Gastrocnemius medialis (tissue), 4 donors: ENCODE results near the gene EHMT2. TPM values are rescaled to one million over a fixed set of nuclear protein-coding genes. Genes with fewer than 3 reads are reported as not detected.
A peak's percentile ranks its signal among the peaks of the same experiment; 100 is the strongest.

Source experiments
- ATAC-seq, 2 donors: fragments of 150-250 bp; one replicate each; pipeline ENCODE4 v1.9.1; 2016
- DNase-seq, 2 donors: peaks; one replicate each; pipeline ENCODE4 v3.0.0-alpha.2; 2019
- H3K27ac ChIP-seq, 4 donors: fragments of 200-600 bp; sonication (generic); 1 replicate in 1 of 4; 2 replicates in 3 of 4; pipeline ENCODE4 v1.5.1; 2016 to 2018; ENCODE audit warnings: mild to moderate bottlenecking in 2 of 4, moderate library complexity in 1 of 4
- H3K27me3 ChIP-seq, 3 donors: fragments of 200-600 bp; sonication (generic) in 2 of 3; 1 replicate in 1 of 3; 2 replicates in 2 of 3; pipeline versions ENCODE4 v1.5.1 to v1.6.0; 2016 to 2019; ENCODE audit warnings: mild to moderate bottlenecking in 1 of 3, moderate library complexity in 1 of 3
- H3K36me3 ChIP-seq, 2 donors: fragments of 200-600 bp; sonication (generic) in 1 of 2; one replicate each; pipeline ENCODE4 v1.5.1; 2017 to 2018
- H3K4me1 ChIP-seq, 2 donors: fragments of 200-600 bp; sonication (generic) in 1 of 2; one replicate each; pipeline ENCODE4 v1.5.1; 2016 to 2017; ENCODE audit warnings: mild to moderate bottlenecking in 2 of 2
- H3K4me3 ChIP-seq, 4 donors: fragments of 200-600 bp; sonication (generic) in 3 of 4; 1 replicate in 1 of 4; 2 replicates in 3 of 4; pipeline ENCODE4 v1.5.1; 2016 to 2019; ENCODE audit warnings: mild to moderate bottlenecking in 2 of 4
- H3K9me3 ChIP-seq, 3 donors: fragments of 200-600 bp; sonication (generic) in 2 of 3; 1 replicate in 1 of 3; 2 replicates in 2 of 3; pipeline ENCODE4 v1.5.1; 2016 to 2019
- CTCF ChIP-seq, 5 experiments: fragments of 450-650 bp in 3 of 5; fragments of 200-600 bp in 2 of 5; sonication (generic) in 2 of 5; IDR thresholded peaks in 4 of 5; conservative IDR thresholded peaks in 1 of 5; 1 replicate in 4 of 5; 2 replicates in 1 of 5; pipeline ENCODE4 v1.5.1; 2016 to 2019; ENCODE audit warnings: antibody characterized with exemption in 5 of 5, mild to moderate bottlenecking in 3 of 5, moderate library complexity in 3 of 5
- POLR2A ChIP-seq, 2 donors: fragments of 450-650 bp; IDR thresholded peaks; one replicate each; pipeline ENCODE4 v1.6.1; 2017; ENCODE audit warnings: antibody characterized with exemption in 2 of 2, mild to moderate bottlenecking in 2 of 2, moderate library complexity in 2 of 2
- in situ Hi-C, 4 donors: fragments of 200-750 bp; cut with MboI; loops; one replicate each; pipeline versions ENCODE4 v1.15.0 to v1.8.0; 2017; ENCODE audit warnings: low sequenced_read_pairs in 4 of 4
- intact Hi-C: fragments of 100-400 bp; cut with DNase I; formaldehyde crosslinking; loops from one replicate; pipeline ENCODE4 v1.15.1; 2023; ENCODE audit warnings: low total_unique reads
- total RNA-seq, 4 donors: library from RNA; depleted of rRNA; stranded (reverse); fragments of >200 nt; gene quantifications; one replicate each; pipeline versions ENCODE4 v1.1.0 to v1.2.3, GENCODE V29; 2016

Gene EHMT2
- total RNA-seq, 4 donors from 2014 or later: 8.4 to 17.5 (median 13.0) TPM

GRCh38 chr6:31905041-31905440, 7.5 kb upstream of the EHMT2 start:
- Histone ChIP-seq H3K9me3 (no peaks in the 10 kb centered on the region), H3K4me1 (peaks cover 7 to 13% of the 10 kb centered on the region in 2 donors), H3K36me3 (no peaks in the 10 kb centered on the region), H3K4me3 (no peak overlapping the region), H3K27ac (no peak overlapping the region), H3K27me3 (no peaks in the 10 kb centered on the region)
- TF ChIP-seq POLR2A (IDR thresholded peaks at IDR 0.05): no peak
- TF ChIP-seq CTCF (IDR thresholded peaks at IDR 0.05 in 4 of 5, conservative IDR thresholded peaks at IDR 0.05 in 1 of 5): no peak
- no peak for ATAC-seq
- DNase-seq: no peak
- intact Hi-C loops: no loop called here
- in situ Hi-C loops: loop anchor here in 2 of 4 donors (10.0 kb wide), 1 partner anchor 50 kb away; the partner anchor contains the start of genes NELFE (in 2 of the 2) and SKIC2 (in 2 of the 2)

GRCh38 chr6:31903957-31904356, 6.5 kb upstream of the EHMT2 start:
- no peaks in the 10 kb centered on the region for H3K9me3 ChIP-seq
- intact Hi-C loops: loop anchor here (2.0 to 5.0 kb wide), 2 partner anchors 55 to 273 kb away; partner anchors contain the start of genes AGPAT1, NELFE, RNF5 and SKIC2
- in situ Hi-C loops: loop anchor here in 2 of 4 donors (10.0 kb wide), 1 partner anchor 51 kb away; the partner anchor contains the start of genes NELFE (in 2 of the 2) and SKIC2 (in 2 of the 2)
- TF ChIP-seq CTCF (IDR thresholded peaks at IDR 0.05 in 4 of 5, conservative IDR thresholded peaks at IDR 0.05 in 1 of 5) (no peak), POLR2A (IDR thresholded peaks at IDR 0.05) (no peak)
- no peaks in the 10 kb centered on the region for H3K36me3 ChIP-seq
- ATAC-seq (no peak), DNase-seq (no peak)
- H3K4me3 ChIP-seq: no peak overlapping the region
- H3K27ac ChIP-seq: no peak overlapping the region
- H3K4me1 ChIP-seq: peaks cover 9 to 13% of the 10 kb centered on the region in 2 donors
- no peaks in the 10 kb centered on the region for H3K27me3 ChIP-seq

- peak within 1 kb of the TSS; percentile 78 to 89 (median 86) for H3K27ac ChIP-seq
- in situ Hi-C loops: loop anchor here in 2 of 4 donors (10.0 kb wide), 1 partner anchor 53 kb away; the partner anchor contains the start of genes NELFE (in 2 of the 2) and SKIC2 (in 2 of the 2)
- peaks cover 15 to 19% of the 10 kb centered on the region in 2 donors for H3K4me1 ChIP-seq
- no peaks in the 10 kb centered on the region for H3K36me3 ChIP-seq
- intact Hi-C loops: loop anchor here (2.0 to 5.0 kb wide), 2 partner anchors 57 to 275 kb away; partner anchors contain the start of genes AGPAT1, NELFE, RNF5 and SKIC2
- peak; percentile 58 to 65 for ATAC-seq
- DNase-seq: peak; percentile 78 to 82
- TF ChIP-seq POLR2A (IDR thresholded peaks at IDR 0.05): peak; percentile 22 to 33
- peak in 1 of 5 experiments; percentile 20 for TF ChIP-seq CTCF (IDR thresholded peaks at IDR 0.05 in 4 of 5, conservative IDR thresholded peaks at IDR 0.05 in 1 of 5)
- no peaks in the 10 kb centered on the region for H3K27me3 ChIP-seq
- H3K4me3 ChIP-seq: peak within 1 kb of the TSS; percentile 56 to 93 (median 80)
- no peaks in the 10 kb centered on the region for H3K9me3 ChIP-seq
Measured at GRCh38 chr6:31901953-31902643, 4.6 kb upstream of the EHMT2 start, which contains the start of gene ZBTB12. Gene ZBTB12, minus strand, starts transcription at chr6:31902086. Its CDS starts 781 bp downstream, at chr6:31901305.

GRCh38 chr6:31901415-31901952, 4.0 kb upstream of the EHMT2 start:
- in situ Hi-C loops (loop anchor here in 2 of 4 donors (10.0 kb wide), 1 partner anchor 53 kb away; the partner anchor contains the start of genes NELFE (in 2 of the 2) and SKIC2 (in 2 of the 2)), intact Hi-C loops (loop anchor here (5.0 kb wide), 1 partner anchor 276 kb away; the partner anchor contains the start of genes AGPAT1 and RNF5)
- Histone ChIP-seq H3K4me3 (peak overlapping the region; percentile 56 to 93 (median 80)), H3K36me3 (no peaks in the 10 kb centered on the region), H3K27me3 (no peaks in the 10 kb centered on the region), H3K27ac (peak overlapping the region; percentile 78 to 89 (median 86)), H3K4me1 (peaks cover 20 to 25% of the 10 kb centered on the region in 2 donors), H3K9me3 (no peaks in the 10 kb centered on the region)
- DNase-seq: peak; percentile 32 to 58
- TF ChIP-seq POLR2A (IDR thresholded peaks at IDR 0.05): no peak
- TF ChIP-seq CTCF (IDR thresholded peaks at IDR 0.05 in 4 of 5, conservative IDR thresholded peaks at IDR 0.05 in 1 of 5): no peak
- ATAC-seq: peak; percentile 16 to 21
